GM21723 (cell line): ENCODE measurements around the gene ME1.
A peak's percentile ranks its signal among the peaks of the same experiment; 100 is the strongest.
"Not testable (repeated sequence)": the region's sequence is repeated elsewhere in the genome, so short reads cannot be mapped to it uniquely, and the experiment has no call there.

Experiments used
- ATAC-seq: cut with Tn5 transposase; IDR thresholded peaks from one replicate; pipeline ENCODE4 v1.9.1; 2021; ENCODE audit warnings: mild to moderate bottlenecking, moderate library complexity; ENCODE audit not compliant: unreplicated experiment

The ME1 gene

DNA sequence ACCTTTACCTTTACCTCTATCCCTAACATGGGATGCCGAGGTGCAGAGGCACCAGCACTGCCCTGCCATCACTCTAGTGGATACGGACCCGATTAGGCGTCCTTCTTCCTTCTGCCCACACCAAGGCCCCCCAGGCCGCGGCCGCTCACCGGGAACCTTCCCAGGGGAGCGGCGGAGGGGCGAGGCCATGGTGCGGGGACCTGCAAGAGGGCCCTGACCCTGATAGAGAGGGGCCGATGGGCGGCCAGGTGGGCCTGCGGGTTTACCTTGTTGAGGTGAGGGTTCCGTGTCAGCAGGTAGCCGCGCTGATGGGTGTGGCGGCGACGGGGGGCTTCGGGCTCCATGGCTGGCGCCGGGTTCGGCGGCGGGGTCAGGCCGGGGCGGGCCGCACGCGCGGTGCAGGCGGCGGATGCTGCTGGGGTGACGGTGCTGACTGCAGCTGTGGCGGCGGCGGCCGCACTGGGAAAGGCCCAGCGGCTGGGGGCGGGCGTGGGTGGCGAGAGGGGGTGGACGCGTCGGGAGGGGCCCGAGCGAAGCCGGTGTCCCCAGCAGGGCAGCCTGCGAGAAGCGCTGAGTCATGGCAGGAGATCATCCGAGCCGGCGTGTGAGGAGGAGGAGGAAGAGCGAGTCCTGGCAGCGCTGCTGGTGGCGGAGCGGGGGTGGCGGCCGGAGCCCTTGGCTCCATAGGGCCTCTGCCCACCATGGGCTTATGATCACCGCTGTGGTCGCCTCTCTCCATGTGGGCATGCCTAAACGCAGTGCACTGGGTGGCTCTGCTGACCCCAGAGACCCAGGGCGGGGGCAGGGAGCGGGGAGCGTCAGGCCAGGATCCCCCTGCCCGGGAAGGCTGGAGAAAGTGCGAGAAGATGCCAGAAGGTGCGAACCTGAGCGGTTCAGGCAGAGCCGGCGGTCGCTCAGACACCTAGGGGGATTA is at the start of gene ME1:
TSS of gene ME1 (minus strand) at position 441 of the 934 bp plus-strand sequence. CDS start at position 344, 97 bp downstream.
- peak; percentile 84 for ATAC-seq

- no peak for ATAC-seq
Observed at GRCh38 chr6:83480470-83480869, 49.6 kb upstream of the ME1 start.

GRCh38 chr6:83479389-83479788 is 48.5 kb upstream of the ME1 start:
- ATAC-seq: no peak

- ATAC-seq: no peak
Observed at GRCh38 chr6:83476971-83477370, 46.1 kb upstream of the ME1 start.

DNA sequence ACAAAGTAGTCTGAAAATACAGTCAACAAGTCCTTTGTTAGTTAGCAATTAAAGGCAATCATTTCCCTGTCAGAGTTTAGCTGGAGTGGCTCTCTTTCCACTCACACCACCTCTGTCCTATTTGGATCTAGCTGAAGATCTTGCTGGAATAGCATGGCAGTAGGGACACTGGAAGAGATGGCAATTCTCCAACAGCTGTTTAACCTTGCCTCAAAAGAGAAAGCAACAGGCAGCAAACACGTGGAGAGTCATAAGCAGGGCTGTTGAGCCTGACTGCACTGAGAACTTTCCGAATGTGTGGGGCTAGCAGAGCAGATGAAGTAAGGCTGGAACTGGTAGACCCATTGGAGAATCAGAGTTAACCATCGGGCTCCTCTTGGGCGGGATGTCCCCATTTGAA is 43.5 kb upstream of the ME1 start:
- ATAC-seq: no peak

DNA sequence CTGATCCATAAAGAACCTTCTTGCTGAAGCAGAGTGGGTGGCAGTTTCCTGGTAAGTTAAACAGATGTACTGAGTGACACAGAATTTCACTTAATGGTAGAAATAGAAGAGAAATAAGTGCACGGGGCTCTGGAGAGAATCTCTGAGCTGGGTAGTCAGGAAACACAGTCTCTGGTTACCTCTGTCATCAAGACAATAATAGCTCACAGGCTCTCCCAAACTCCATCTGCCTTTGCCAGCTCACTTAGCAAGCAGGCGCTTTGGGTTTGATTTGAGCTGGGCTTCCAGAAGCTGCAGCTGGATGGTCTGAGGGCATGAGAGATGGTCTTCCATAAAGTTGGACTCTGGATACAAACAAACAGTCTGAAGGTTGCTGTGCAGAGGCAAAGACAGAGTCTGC is 41.9 kb upstream of the ME1 start:
- no peak for ATAC-seq

DNA sequence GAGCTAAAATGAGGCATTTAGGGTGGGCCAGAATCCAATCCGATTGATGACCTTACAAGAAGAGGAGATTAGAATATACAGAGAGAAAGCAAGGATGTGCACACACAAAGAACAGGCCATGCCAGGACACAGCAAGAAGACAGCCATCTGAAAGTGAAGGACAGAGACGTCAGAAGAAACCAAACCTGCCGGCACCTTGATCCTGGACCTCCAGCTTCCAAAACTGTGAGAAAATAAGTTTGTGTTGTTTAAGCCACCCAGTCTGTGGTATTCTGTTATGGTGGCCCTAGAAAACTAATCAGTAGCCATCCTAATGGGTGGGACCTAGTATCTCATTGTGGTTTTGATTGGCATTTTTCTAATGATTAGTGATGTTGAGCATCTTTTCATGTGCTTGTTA is 39.7 kb upstream of the ME1 start:
- no peak for ATAC-seq

DNA sequence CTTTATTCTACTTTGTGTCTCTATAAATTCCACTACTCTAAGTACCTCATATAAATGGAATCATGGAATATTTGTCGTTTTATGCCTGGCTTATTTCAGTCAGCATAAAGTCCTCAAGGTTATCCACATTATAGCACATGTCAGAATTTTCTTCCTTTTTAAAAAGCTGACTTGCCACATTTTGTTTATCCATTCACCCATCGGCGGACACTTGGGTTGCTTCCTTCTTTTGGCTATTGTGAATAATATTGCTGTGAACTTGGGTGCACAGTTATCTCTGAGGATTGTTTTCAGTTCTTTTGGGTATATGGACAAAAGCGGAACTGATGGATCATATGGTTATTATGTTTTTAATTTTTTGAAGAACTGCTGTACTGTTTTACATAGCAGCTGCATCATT is 39.1 kb upstream of the ME1 start:
- ATAC-seq: no peak

GRCh38 chr6:83467620-83468036 is 36.8 kb upstream of the ME1 start:
- ATAC-seq: no peak

GRCh38 chr6:83466328-83466727 is 35.5 kb upstream of the ME1 start:
- no peak for ATAC-seq

DNA sequence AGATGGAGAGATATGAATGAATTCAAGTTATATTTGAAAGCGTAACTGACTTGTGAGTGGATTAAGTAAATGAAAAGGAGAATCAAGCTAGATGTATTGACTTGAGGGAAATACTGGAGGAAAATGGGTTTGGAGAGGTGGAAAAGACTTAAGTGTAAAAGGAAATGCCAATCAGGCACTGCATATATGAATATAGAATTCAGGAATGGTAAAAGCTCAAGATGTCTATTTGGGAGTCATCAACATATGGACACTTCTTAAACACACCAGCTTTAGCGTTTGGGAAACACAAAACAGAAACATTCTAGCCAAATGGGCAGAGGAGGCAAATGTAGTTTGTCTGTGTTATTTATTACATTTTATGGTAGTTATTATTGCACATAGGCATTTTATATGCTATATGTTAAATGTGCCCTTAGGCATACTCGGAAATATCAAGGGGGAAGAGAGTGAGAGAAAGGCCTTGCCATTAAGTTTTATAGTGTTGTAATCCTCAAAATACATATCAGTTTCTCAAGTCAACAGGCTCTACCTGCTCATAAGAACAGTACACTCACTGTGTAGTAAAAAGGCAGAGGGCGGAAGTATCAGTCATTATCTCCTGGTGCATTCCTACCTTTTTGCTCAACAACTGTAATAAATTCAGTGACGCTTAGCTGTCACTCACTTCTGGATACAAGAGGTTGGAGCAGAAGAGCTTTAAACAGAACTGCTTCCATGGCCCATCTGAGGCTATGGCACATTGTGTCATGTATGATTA is 33.7 kb upstream of the ME1 start:
- no peak for ATAC-seq

GRCh38 chr6:83463886-83464285 is 33.0 kb upstream of the ME1 start:
- ATAC-seq: no peak

GRCh38 chr6:83462524-83462923 is 31.7 kb upstream of the ME1 start:
- no peak for ATAC-seq

GRCh38 chr6:83461438-83461837 is 30.6 kb upstream of the ME1 start:
- ATAC-seq: no peak

DNA sequence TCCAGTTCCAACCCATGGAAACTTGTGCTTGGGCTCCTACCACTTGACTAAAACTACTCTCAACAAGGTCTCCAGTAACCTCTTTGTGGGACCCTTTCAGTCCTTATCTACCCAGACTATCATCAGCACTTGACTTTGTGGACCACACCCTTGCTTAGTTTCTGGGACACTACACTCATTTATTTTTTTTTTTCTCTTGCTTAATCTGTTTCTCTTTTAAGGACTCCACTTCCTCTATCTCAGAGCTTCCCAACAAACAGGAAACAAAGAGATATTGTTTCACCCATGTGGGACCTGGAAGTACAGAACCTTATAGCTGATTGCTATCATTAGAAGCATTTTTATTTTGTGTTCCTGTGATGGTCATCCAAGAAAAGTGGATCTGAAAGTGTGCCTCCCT is 28.8 kb upstream of the ME1 start:
- no peak for ATAC-seq

DNA sequence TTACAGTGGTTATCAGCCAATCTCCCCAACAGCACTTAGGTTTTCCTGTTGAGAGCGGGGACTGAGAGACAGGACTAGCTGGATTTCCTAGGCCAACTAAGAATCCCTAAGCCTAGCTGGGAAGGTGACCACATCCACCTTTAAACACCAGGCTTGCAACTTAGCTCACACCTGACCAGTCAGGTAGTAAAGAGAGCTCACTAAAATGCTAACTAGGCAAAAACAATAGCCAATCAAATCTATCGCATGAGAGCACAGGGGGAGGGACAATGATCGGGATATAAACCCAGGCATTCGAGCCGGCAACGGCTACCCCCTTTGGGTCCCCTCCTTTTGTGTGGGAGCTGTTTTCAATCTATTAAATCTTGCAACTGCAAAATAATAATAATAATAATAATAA is 19.2 kb upstream of the ME1 start:
- ATAC-seq: not testable (repeated sequence)

DNA sequence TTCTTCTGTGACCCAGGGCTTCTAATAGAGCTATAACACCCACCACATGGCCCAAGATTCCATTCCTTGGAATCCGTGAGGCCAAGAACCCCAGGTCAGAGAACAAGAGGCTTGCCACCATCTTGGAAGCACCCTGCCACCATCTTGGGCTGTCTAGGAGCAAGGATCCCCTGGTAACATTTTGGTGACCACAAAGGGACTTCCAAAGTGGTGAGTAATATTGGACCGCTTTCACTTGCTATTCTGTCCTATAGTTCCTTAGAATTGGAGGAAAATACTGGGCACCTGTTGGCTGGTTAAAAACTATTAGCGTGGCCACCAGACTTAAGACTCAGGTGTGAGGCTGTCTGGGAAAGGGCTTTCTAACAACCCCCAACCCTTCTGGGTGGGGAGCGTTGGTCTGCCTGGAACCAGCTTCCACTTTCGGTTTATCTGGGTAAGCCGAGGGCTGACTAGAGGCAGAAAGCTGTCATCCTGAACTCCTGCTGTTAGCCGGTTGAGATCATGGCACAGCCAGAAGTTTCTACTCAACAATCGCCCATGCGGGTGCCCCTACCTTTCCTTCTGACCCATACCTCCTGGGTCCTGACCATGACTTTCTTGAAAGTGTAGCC is 13.3 kb upstream of the ME1 start:
- ATAC-seq: not testable (repeated sequence)

- no peak for ATAC-seq
Observed at GRCh38 chr6:83443516-83443915, 12.7 kb upstream of the ME1 start.

DNA sequence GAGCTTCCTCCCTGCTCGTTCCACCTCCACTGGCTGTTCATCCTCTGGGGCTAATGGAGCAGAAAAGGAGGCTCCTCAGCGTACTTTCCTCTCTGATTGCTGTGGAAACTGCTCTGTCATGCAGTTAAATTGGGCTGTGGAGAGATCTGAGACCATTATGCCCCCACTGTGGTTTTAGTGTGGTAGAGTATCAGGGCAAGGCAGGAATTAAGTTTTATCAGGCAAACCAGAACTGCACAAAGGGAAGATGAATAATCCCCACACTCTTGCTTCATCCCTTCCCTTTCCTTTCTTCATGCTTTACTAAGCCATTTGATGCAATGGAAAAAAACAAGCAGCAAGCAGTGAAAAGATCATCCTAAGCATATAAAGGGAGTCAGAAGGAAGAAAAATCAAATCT is 11.9 kb upstream of the ME1 start:
- ATAC-seq: no peak

GRCh38 chr6:83439201-83439600 is 8.3 kb upstream of the ME1 start:
- ATAC-seq: no peak

DNA sequence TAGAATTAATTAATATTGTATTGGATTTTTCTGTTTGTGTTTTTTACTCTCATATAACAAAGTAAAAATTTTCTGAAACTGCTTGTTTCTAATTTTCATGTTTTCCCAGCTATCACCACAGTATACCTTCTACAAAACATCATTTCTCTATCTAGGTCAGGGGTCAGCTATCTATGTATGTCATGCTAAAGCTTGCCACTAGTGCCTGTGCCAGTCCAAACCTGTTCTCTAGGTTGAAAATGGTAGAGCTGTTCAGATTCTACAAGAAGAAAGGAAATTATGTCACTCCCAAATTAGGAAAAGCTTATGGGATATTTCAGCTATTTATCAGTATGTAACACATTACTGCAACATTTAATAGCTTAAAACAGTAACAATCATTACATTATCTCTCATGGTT is 5.8 kb upstream of the ME1 start:
- no peak for ATAC-seq

- ATAC-seq: no peak
Observed at GRCh38 chr6:83433177-83433576, 2.3 kb upstream of the ME1 start.
